ENCODE data around the gene ZNF423.

ZNF423 gene

GRCh38 chr16:49788986-49789385 is 66.9 kb downstream of the ZNF423 start:
- no peaks in the 10 kb centered on the region for H3K4me1 ChIP-seq (ENCODE audit: control insufficient read depth, insufficient read depth, low read length)
- H3K9me3 ChIP-seq (ENCODE audit: control insufficient read depth, insufficient read depth, low read length): no peaks in the 10 kb centered on the region
- peaks cover 2% of the 10 kb centered on the region for H3K36me3 ChIP-seq (ENCODE audit: control insufficient read depth, insufficient read depth, low read length)
- no peak overlapping the region for H3K9ac ChIP-seq (ENCODE audit: low read depth, low read length)
- no peaks in the 10 kb centered on the region for H3K27me3 ChIP-seq (ENCODE audit: control insufficient read depth, insufficient read depth, low read length)
- no peak overlapping the region for H3K4me3 ChIP-seq (ENCODE audit: low read depth, low read length)

- no peaks in the 10 kb centered on the region for H3K27me3 ChIP-seq (ENCODE audit: control insufficient read depth, insufficient read depth, low read length)
- no peaks in the 10 kb centered on the region for H3K4me1 ChIP-seq (ENCODE audit: control insufficient read depth, insufficient read depth, low read length)
- H3K4me3 ChIP-seq (ENCODE audit: low read depth, low read length): no peak overlapping the region
- peaks cover 2% of the 10 kb centered on the region for H3K36me3 ChIP-seq (ENCODE audit: control insufficient read depth, insufficient read depth, low read length)
- H3K9ac ChIP-seq (ENCODE audit: low read depth, low read length): no peak overlapping the region
- no peaks in the 10 kb centered on the region for H3K9me3 ChIP-seq (ENCODE audit: control insufficient read depth, insufficient read depth, low read length)
Measured at GRCh38 chr16:49788572-49788971, 67.3 kb downstream of the ZNF423 start.

GRCh38 chr16:49786926-49787557 is 68.9 kb downstream of the ZNF423 start:
- H3K4me1 ChIP-seq (ENCODE audit: control insufficient read depth, insufficient read depth, low read length): no peaks in the 10 kb centered on the region
- H3K4me3 ChIP-seq (ENCODE audit: low read depth, low read length): no peak overlapping the region
- H3K9ac ChIP-seq (ENCODE audit: low read depth, low read length): no peak overlapping the region
- peaks cover 2% of the 10 kb centered on the region for H3K36me3 ChIP-seq (ENCODE audit: control insufficient read depth, insufficient read depth, low read length)
- H3K27me3 ChIP-seq (ENCODE audit: control insufficient read depth, insufficient read depth, low read length): no peaks in the 10 kb centered on the region
- no peaks in the 10 kb centered on the region for H3K9me3 ChIP-seq (ENCODE audit: control insufficient read depth, insufficient read depth, low read length)

- H3K36me3 ChIP-seq (ENCODE audit: control insufficient read depth, insufficient read depth, low read length): peaks cover 2% of the 10 kb centered on the region
- H3K9ac ChIP-seq (ENCODE audit: low read depth, low read length): no peak overlapping the region
- H3K9me3 ChIP-seq (ENCODE audit: control insufficient read depth, insufficient read depth, low read length): no peaks in the 10 kb centered on the region
- H3K27me3 ChIP-seq (ENCODE audit: control insufficient read depth, insufficient read depth, low read length): no peaks in the 10 kb centered on the region
- H3K4me1 ChIP-seq (ENCODE audit: control insufficient read depth, insufficient read depth, low read length): no peaks in the 10 kb centered on the region
- no peak overlapping the region for H3K4me3 ChIP-seq (ENCODE audit: low read depth, low read length)
Measured at GRCh38 chr16:49785970-49786369, 69.9 kb downstream of the ZNF423 start.

- Histone ChIP-seq H3K9ac (ENCODE audit: low read depth, low read length) (no peak overlapping the region), H3K4me1 (ENCODE audit: control insufficient read depth, insufficient read depth, low read length) (no peaks in the 10 kb centered on the region), H3K4me3 (ENCODE audit: low read depth, low read length) (no peak overlapping the region), H3K27me3 (ENCODE audit: control insufficient read depth, insufficient read depth, low read length) (no peaks in the 10 kb centered on the region), H3K9me3 (ENCODE audit: control insufficient read depth, insufficient read depth, low read length) (no peaks in the 10 kb centered on the region), H3K36me3 (ENCODE audit: control insufficient read depth, insufficient read depth, low read length) (no peaks in the 10 kb centered on the region)
Measured at GRCh38 chr16:49782405-49782804, 73.5 kb downstream of the ZNF423 start.

GRCh38 chr16:49781401-49781800 is 74.5 kb downstream of the ZNF423 start:
- Histone ChIP-seq H3K4me3 (ENCODE audit: low read depth, low read length) (no peak overlapping the region), H3K27me3 (ENCODE audit: control insufficient read depth, insufficient read depth, low read length) (no peaks in the 10 kb centered on the region), H3K9ac (ENCODE audit: low read depth, low read length) (no peak overlapping the region), H3K36me3 (ENCODE audit: control insufficient read depth, insufficient read depth, low read length) (no peaks in the 10 kb centered on the region), H3K9me3 (ENCODE audit: control insufficient read depth, insufficient read depth, low read length) (no peaks in the 10 kb centered on the region), H3K4me1 (ENCODE audit: control insufficient read depth, insufficient read depth, low read length) (peaks cover 3% of the 10 kb centered on the region)

GRCh38 chr16:49780433-49780832 is 75.5 kb downstream of the ZNF423 start:
- Histone ChIP-seq H3K36me3 (ENCODE audit: control insufficient read depth, insufficient read depth, low read length) (no peaks in the 10 kb centered on the region), H3K9ac (ENCODE audit: low read depth, low read length) (no peak overlapping the region), H3K4me1 (ENCODE audit: control insufficient read depth, insufficient read depth, low read length) (peaks cover 8% of the 10 kb centered on the region), H3K9me3 (ENCODE audit: control insufficient read depth, insufficient read depth, low read length) (no peaks in the 10 kb centered on the region), H3K4me3 (ENCODE audit: low read depth, low read length) (no peak overlapping the region), H3K27me3 (ENCODE audit: control insufficient read depth, insufficient read depth, low read length) (no peaks in the 10 kb centered on the region)

GRCh38 chr16:49779979-49780378 is 75.9 kb downstream of the ZNF423 start:
- Histone ChIP-seq H3K4me3 (ENCODE audit: low read depth, low read length) (no peak overlapping the region), H3K4me1 (ENCODE audit: control insufficient read depth, insufficient read depth, low read length) (peaks cover 8% of the 10 kb centered on the region), H3K9me3 (ENCODE audit: control insufficient read depth, insufficient read depth, low read length) (no peaks in the 10 kb centered on the region), H3K27me3 (ENCODE audit: control insufficient read depth, insufficient read depth, low read length) (no peaks in the 10 kb centered on the region), H3K9ac (ENCODE audit: low read depth, low read length) (no peak overlapping the region), H3K36me3 (ENCODE audit: control insufficient read depth, insufficient read depth, low read length) (no peaks in the 10 kb centered on the region)

GRCh38 chr16:49778202-49778930 is 77.5 kb downstream of the ZNF423 start:
- H3K9ac ChIP-seq (ENCODE audit: low read depth, low read length): no peak overlapping the region
- H3K4me3 ChIP-seq (ENCODE audit: low read depth, low read length): no peak overlapping the region
- no peaks in the 10 kb centered on the region for H3K9me3 ChIP-seq (ENCODE audit: control insufficient read depth, insufficient read depth, low read length)
- H3K4me1 ChIP-seq (ENCODE audit: control insufficient read depth, insufficient read depth, low read length): peaks cover 8% of the 10 kb centered on the region
- no peaks in the 10 kb centered on the region for H3K27me3 ChIP-seq (ENCODE audit: control insufficient read depth, insufficient read depth, low read length)
- H3K36me3 ChIP-seq (ENCODE audit: control insufficient read depth, insufficient read depth, low read length): no peaks in the 10 kb centered on the region

- no peaks in the 10 kb centered on the region for H3K27me3 ChIP-seq (ENCODE audit: control insufficient read depth, insufficient read depth, low read length)
- no peaks in the 10 kb centered on the region for H3K36me3 ChIP-seq (ENCODE audit: control insufficient read depth, insufficient read depth, low read length)
- H3K4me3 ChIP-seq (ENCODE audit: low read depth, low read length): no peak overlapping the region
- no peak overlapping the region for H3K9ac ChIP-seq (ENCODE audit: low read depth, low read length)
- peaks cover 8% of the 10 kb centered on the region for H3K4me1 ChIP-seq (ENCODE audit: control insufficient read depth, insufficient read depth, low read length)
- no peaks in the 10 kb centered on the region for H3K9me3 ChIP-seq (ENCODE audit: control insufficient read depth, insufficient read depth, low read length)
Measured at GRCh38 chr16:49776734-49777133, 79.2 kb downstream of the ZNF423 start.

GRCh38 chr16:49776085-49776595 is 79.8 kb downstream of the ZNF423 start:
- Histone ChIP-seq H3K9ac (ENCODE audit: low read depth, low read length) (no peak overlapping the region), H3K36me3 (ENCODE audit: control insufficient read depth, insufficient read depth, low read length) (no peaks in the 10 kb centered on the region), H3K4me3 (ENCODE audit: low read depth, low read length) (no peak overlapping the region), H3K27me3 (ENCODE audit: control insufficient read depth, insufficient read depth, low read length) (no peaks in the 10 kb centered on the region), H3K4me1 (ENCODE audit: control insufficient read depth, insufficient read depth, low read length) (peaks cover 8% of the 10 kb centered on the region), H3K9me3 (ENCODE audit: control insufficient read depth, insufficient read depth, low read length) (no peaks in the 10 kb centered on the region)

GRCh38 chr16:49775581-49775980 is 80.3 kb downstream of the ZNF423 start:
- Histone ChIP-seq H3K4me3 (ENCODE audit: low read depth, low read length) (no peak overlapping the region), H3K27me3 (ENCODE audit: control insufficient read depth, insufficient read depth, low read length) (no peaks in the 10 kb centered on the region), H3K4me1 (ENCODE audit: control insufficient read depth, insufficient read depth, low read length) (peaks cover 8% of the 10 kb centered on the region), H3K9me3 (ENCODE audit: control insufficient read depth, insufficient read depth, low read length) (no peaks in the 10 kb centered on the region), H3K9ac (ENCODE audit: low read depth, low read length) (no peak overlapping the region), H3K36me3 (ENCODE audit: control insufficient read depth, insufficient read depth, low read length) (no peaks in the 10 kb centered on the region)
